COLO829 (cell line): ENCODE data around the gene ZNF474.

Source experiments
- DNase-seq: peaks from one replicate; pipeline ENCODE4 v3.0.0; 2012; ENCODE audit warnings: low spot score

ZNF474 gene

DNA sequence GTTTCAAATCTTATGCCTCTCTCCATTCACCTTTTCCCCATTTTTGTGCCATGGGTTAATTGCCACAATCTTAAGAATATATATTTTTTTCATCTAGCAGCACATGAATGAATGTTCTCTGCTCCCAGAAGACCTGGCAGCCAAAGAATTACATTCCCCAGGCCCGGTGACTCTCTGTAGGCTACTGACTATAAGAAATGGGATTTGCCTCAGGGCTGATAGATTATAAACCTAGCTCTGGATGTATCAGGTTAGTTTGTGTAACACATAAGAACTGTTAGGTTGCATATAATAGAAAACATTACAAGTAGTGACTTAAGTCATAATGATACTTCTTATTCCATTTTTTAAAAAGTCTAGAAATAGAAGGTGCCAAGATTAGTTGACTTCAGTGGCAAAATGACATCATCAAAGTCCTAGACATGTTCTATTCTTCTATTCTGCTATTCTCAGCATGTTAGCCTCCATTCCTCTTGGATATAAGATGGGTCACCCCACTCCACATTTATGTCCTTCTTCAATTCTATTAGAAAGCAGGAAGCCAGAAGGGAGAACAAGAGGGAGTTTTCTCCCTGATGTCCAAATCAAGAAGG lies 10.9 kb upstream of the ZNF474 start:
- DNase-seq, result no peak

DNA sequence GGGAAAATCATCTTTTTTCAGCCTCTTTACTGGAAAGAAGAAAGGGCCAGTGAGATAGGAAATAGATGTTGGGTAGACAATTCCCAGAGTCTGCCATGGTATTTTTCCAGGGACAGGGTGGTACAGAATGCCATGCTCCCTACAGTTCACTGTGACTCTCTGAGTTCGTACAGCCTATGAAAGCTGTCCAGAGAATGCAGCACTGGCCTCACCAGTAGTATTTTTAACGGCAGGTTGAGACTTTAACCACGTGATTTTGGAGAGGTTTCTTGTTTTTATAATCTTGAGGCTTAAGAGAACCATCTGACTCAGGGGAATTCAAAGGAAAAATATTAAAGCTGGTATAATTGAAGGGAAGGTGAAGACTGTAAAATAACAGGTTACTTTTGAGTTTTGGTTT lies 10.1 kb upstream of the ZNF474 start:
- DNase-seq, result no peak

DNA sequence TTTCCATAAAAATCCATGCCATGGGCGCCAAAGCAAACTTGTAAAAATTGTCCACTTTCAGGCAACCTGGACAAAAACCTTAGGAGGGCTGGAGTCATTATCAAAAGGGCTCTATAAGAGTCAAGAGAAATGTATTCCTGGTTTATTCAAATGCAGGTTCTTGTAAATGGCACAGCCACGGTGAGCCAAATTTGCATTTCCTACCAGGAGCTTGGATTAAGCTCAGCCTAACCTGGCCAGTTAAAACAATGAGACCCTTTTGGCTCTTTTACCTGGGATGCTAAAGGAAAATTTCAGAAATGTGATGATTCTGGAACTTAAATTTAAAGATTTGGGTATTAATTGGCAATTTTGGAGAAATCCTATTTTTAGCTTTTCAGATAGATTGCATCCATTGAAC lies 8.9 kb upstream of the ZNF474 start:
- DNase-seq, result no peak

DNA sequence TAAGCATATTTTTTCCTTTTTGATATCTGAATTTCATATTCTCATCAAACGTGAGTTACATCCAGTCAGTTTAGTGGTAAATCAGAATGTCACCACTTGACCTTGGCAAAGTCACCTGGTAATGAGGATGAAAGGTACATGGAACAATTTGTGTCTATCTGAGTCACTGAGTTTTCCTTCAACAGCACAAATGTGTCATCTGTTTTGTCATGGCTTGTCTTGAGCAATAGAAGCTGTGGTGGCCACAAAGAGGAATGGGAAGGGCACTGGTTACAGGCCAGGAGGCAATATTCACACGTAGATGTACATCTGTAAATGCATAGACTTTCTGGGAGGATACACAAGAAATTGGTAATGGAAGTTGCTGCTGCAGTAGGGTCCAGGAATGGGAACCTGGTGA lies 8.4 kb upstream of the ZNF474 start:
- no peak for DNase-seq

DNA sequence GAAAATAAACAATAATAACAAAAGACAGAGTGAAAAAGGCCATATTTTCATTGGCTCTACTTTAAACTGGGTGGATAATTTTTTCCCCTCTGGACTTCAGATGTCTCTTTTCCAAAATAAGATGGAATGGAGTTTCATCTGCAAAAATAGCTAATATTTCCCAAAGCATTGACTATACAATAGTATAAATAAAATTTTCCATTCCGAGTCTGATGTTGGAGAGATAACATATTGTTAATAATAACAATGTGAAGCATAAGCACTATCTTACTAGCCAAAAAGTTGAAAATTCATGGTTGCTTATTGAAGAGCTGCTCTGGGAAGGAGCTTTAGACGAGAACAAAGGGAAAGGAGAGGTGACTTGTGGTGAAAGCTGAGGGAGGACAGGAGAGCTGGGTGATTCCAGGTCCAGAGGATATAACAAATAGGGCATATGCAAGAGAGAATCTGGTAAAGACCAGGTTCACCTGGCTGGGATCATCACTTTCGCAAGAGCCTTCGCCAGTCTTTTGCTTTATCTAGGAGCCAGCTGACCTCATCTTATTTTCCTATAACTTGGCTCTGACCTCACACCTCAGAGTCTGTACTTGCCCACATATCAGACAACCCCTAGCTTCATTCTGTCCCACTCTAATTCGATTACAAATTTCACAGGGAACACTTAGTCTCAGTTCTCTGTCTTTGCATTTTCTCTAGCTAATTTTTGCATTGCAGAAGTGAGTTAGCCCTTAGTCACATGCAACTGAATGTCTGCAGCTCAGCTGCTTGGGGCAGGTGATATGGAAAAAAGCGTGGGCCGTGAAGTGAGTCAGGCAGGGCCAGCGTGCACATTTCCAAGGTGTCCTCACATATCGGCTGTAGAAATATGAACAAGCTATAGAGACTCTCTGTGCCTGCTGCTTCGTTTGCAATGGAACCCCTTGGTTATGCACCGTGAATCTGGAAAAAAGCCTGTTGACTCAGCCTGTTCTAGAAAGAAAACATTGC lies 7.6 kb upstream of the ZNF474 start:
- DNase-seq, result no peak

DNA sequence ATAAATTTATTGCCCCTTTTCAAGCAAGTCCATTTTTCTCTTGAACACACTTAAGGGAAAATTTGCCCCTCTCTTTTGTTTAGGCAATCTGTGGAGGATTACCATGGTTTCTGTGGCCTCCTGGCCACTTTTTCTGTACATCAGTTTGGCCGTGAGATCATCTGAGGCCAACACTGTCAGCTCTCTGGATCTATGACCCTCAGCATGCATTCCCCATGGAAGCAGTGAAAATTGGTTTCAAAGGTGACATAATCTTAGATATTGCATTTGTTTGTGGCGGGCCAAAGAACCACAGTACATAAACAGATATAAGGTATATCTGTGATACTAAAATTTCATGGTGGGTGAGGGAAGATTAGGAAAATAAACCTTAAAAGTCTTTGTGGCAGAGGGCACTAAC lies 4.6 kb upstream of the ZNF474 start:
- no peak for DNase-seq

DNA sequence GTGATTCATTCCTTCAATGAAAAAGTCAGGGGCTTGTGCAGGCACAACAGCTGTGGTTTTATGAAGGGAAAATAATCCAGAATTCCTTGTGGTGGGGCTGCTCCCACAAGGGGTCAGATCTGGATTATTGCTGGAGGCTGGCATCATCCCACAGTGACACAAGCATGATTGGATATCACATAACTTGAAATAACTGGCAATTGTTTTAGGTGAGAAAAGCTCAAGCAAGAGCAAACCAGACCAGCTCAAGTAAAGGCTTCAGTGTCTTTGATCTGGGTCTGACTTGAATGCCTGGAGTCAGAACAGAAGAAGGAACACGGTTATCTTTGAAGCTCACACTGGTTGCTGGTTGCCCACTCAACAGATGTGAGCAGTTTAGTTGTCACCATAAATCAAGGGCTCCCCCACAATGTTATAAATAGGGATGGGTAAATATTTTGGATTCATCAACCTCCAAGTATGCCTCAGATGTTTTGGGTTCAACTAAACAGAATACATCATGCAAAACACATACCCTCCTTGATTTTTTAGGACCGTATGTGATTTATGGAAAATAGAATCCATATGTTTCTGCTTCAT lies 3.1 kb upstream of the ZNF474 start:
- no peak for DNase-seq

DNA sequence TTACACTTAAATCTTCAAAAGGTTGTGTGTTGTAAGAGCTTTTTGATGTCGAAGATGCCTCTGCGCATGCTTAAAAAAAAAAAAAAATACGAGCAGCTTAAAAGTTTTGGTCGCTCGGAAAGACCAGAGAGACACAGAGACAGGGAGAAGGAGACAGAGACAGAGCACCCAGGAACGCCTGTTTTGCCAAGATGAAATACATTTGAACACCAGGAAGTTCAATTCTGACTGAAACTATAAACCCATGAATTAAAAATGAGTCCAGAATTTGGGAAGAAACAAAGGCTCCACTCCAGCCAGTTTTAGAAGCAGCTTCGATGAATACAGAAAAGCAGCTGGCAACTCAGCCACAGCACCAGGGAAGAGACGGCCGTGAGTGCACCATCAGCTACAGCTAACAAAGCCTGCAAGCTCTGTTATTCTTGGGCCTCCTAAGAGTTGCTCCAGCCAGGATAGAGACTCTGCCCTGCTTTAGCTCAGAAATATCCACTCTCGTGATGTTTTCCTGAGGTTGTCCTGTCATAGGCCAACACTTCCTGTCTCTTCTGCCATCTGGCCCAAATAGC lies 2.5 kb upstream of the ZNF474 start:
- no peak for DNase-seq

DNA sequence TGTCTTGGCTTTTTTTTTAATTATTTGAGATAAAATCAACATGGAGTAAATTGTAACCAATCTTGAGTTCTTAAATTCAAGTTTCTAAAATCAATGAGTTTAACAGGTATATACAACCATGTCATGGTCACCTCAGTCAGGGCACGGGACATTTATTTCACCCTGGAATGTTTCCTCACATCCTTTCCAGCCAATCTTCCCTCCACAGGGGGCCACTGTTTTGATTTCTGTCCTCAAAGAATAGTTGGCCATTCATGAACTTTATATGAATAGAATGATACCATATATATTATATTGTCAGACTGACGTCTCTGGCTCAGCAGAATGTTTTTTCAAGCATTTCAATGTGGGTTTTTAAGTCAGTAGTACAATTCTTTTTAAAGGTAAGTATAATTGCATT lies 806 bp downstream of the ZNF474 start:
- DNase-seq, result no peak

DNA sequence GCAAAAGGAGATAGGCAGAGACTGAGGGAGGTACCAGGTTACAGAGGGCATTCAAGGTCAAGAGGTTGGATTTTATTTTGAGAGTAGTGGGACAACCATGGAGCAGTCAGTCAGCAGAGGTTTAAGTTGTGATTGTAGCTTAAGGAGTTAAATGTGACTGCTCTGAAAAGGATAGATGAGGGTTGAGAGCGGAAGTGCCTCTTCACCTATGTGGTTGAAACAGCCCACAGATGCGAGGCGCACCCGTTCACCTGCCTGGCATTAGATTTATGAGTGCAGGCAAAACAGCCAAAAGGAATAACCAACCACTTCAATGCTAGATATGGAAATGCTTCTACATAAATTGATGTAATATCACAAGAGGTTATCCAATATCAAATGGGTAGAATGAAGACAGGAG lies 8.4 kb downstream of the ZNF474 start:
- DNase-seq, result no peak

DNA sequence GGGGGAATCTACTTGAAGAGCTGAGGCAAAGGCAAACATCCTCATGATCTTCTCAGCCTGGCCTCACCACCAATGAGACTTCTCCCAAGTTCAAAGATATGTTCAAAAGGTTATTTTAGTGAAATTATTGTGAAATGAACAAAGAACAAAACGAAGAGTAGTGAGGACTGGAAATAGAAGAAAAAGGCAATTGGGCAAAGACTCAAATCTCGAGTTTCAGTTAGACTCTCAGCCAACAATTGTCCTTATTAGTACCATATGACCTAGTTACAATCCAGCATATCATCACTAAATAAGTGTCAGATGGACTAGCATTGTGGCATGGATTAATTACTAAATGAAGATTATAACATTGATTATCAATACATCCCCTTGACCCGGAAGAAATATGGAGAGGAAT lies 9.0 kb downstream of the ZNF474 start:
- DNase-seq, result no peak

DNA sequence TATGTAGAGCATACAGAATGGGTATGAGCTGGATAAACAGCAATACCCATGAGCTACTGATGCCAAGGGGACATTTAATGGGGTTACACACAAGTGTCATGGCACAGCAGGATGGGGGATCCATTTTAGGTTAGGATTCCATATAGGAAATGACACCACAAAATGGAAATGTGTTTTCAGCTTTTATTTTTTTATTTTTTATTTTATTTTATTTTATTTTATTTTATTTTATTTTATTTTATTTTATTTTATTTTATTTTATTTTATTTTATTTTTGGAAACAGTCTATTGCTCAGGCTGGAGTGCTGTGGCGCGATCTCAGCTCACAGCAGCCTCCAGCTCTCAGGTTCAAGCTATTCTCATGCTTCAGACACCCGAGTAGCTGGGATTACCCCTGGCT lies 11.6 kb downstream of the ZNF474 start:
- DNase-seq, result no peak

DNA sequence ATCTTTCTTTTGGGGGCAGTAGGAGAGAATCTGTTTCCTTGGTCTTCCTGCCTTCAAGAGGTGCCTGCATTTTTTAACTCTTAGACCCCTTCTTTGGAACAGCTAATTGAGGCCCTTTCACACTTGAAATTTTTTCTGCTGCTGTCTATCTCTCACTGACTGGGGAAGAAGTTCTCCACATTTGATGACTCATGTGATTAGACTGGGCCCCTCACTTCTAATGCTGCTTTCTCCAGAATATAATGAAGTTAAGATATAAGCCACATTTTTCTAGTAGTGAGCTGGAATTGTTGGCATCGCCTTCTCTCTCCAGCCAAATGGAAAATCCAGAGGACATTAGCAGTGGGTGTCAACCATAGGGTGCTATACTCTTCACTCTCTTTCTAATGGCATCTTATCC lies 12.4 kb downstream of the ZNF474 start:
- no peak for DNase-seq

DNA sequence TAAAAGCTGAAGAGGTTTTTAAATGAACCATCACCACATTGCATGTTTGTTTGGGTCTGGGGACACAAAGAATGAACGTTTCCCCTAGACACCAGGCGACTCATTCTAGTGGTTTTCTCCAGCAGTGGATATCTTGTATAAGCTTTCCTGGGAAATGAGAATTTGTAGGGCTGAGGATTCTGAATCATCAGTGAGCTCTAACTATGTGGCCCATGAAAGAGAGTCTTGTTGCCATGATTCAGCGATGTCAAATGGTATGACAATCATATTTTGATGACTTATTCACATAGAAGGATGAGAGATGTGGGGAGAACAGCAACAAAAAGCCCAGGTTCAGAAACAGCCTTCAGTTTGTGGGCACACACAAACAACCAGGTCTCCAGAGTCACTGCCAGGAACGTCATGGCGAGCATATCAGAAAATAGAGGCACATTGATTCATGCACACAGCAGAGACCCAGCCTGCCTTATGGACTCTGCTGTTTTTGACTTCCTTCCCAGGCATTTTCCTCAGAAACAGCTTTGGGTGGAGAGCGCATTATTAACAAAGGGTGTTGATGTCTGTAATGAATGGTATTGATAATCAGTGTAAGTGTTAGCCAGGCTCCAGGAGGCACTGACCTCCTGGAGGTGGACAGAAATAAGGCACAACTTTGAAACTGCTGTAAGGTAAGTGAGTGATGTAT lies 13.3 kb downstream of the ZNF474 start:
- peak; percentile 40 for DNase-seq

DNA sequence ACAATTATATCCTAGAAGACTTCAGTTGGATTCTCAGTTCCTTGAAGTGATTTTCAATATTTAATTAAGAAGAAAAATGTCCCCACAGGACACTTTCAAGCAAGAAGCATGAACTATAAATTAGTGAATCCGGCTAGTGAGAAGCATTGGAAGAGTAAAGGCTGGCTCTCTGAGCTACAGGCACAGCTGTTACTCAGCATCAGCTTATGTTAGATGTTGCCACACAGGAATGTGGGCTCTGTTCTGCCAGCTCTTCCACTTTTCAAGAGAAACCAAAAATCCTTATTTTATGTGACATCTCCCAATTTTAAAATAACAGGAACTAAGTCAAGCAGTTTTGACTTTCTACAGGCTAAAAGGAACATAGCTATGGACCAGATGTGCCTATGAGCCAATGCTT lies 14.9 kb downstream of the ZNF474 start:
- no peak for DNase-seq

DNA sequence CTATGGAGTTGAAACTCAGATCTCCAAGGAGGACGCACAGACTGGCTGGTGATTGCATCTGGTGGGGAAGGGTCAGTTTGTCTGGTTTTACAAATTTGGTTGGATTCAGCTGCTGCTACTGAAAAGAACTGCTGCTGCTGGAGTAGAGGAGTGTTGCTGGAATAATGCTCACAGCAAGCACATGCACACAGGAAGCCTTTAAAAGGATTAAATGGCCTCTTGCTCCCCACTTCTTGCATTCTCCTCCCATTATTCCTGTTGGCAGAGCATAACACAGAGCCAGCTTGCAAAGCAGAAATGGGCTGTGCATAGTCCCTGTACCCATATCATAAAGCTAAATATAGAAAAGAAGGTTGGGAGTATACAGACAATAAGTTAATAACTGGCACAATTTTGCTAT lies 16.6 kb downstream of the ZNF474 start:
- no peak for DNase-seq

DNA sequence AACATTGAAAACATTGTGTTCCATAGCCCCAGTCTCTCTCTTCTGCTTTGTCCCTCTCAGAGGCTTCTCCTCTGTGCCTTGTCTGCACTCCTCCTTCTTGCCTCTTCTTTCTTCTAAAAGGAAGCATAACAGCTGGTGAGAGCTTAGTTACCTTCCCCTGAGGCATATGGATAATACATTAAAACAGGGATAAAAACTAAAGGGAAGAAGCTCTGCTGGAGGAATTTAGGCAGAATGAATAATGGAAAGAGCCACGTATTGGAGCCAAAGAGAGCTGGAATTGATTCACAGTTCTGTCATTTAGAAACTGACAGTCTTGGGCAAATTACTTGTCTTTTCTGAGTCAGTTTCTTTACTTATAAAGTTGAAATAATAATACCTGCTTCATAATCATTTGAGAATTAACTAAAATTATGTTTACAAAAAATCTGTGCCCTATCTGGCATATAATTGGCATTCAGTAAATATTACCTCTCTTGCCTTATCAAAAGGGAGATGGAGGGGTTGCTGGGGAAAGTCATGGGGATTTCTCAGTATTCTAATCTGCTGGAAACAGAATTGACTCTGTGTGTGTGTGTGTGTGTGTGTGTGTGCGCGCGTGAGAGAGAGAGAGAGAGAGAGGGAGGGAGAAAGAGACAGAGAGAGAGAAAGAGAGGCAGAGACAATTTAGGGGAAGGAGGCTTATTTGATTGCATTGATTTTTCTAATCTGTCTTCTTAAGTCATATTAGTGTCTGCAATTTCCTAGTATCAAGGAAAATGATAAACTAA lies 20.2 kb downstream of the ZNF474 start:
- no peak for DNase-seq

DNA sequence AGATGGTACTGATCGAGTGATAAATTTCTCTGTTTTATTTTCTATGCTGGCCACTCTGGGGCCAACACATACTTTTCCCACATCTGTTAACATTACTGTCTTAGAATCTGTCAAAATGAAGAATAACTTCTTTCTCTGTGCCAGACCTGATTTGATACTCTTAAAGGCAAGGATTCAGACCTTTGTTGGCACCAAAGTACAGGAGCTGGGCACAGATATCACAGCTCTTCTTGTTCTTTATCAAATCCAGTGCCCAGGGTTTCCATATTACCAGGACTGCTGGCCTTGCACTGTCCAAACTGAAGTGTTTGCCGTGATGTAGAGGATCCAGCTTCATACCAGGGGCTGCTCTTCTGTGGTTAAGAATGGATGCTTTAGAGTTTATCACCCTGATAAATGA lies 20.9 kb downstream of the ZNF474 start:
- no peak for DNase-seq

DNA sequence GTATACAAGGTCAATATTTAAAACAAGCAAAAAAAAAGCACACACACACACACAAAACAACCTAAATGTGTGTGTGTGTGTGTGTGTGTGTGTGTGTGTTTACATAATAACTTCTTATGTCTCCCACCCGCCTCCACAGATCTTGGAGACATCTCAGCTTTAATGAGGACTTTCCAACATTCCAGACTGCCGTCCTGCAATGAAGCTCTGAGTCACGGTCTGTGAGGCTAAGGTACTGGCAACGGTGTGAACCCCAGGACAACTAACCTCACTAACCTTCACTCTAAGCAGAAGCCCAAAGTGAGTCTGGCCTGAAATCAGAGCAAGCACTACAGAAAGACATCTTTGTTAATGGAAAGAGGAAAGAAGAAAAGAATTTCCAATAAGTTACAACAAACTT lies 22.3 kb downstream of the ZNF474 start:
- no peak for DNase-seq

DNA sequence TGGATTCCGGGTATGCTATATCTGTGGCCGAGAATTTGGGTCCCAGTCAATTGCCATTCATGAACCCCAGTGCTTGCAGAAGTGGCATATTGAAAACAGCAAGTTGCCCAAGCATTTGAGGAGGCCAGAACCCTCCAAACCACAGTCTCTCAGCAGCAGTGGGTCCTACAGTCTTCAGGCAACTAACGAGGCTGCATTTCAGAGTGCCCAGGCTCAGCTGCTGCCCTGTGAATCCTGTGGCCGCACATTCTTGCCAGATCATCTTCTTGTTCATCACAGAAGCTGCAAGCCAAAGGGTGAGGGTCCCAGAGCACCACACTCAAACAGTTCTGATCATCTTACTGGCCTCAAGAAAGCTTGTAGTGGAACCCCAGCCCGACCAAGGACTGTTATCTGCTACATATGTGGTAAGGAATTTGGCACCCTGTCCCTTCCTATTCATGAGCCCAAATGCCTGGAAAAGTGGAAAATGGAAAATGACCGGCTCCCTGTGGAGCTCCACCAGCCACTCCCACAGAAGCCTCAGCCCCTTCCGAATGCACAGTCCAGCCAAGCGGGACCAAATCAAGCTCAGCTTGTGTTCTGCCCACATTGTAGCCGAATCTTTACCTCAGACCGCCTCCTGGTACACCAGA lies 23.0 kb downstream of the ZNF474 start:
- DNase-seq, result no peak

DNA sequence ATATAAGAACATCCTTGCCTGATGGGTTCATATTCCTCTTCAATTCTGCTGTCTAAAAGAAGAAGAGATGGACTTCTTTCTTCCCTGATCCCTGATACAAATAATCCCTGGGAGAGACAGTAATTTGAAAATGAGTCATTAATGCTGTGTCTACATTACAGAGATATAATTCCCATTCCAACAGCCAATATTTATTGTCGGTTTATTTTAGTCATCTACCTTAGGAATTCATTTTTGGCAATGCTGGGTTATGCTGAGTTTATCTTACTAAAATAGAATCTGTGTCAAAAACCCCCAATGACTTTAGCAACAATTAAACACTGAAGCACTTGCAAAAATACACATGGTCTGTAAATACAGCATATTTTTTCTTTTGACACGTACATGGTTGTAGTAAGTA lies 23.9 kb downstream of the ZNF474 start:
- DNase-seq, result no peak
